ENCODE measurements around the gene MRPL48.

MRPL48 gene

DNA sequence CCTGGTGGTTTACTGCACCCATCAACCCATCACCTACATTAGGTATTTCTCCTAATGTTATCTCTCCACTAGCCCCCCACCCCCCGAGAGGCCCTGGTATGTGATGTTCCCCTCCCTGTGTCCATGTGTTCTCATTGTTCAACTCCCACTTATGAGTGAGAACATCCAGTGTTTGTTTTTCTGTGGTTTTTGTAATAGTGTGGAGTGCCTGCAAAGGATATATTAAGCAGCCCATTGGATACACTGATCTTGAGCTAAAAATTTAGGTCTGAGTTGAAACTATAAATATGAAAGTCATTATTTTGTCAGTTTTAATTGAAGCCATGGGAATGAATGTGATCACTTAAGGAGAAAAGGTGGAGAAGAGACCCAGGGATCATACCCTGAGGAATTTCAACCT, 23.0 kb downstream of the MRPL48 start:
- Histone ChIP-seq H2BK5ac (ENCODE audit: low read depth, low read length, poor library complexity) (no peak overlapping the region), H3K79me2 (ENCODE audit: control insufficient read depth, insufficient read depth, low read length, poor library complexity) (no peaks in the 10 kb centered on the region), H3K4me2 (ENCODE audit: low read length) (no peak overlapping the region), H3K4me1 (ENCODE audit: control insufficient read depth in 1 of 2, insufficient read depth in 2 of 2, low read length in 2 of 2) (no peaks in the 10 kb centered on the region), H2AK5ac (ENCODE audit: low read length) (no peak overlapping the region), H3K18ac (ENCODE audit: low read length) (no peak overlapping the region), H3K79me1 (ENCODE audit: low read length) (no peaks in the 10 kb centered on the region), H3K27me3 (ENCODE audit: insufficient read depth, low read length) (no peaks in the 10 kb centered on the region), H4K8ac (ENCODE audit: low read depth, low read length) (no peak overlapping the region), H3K9me3 (ENCODE audit: insufficient read depth, low read depth, low read length) (no peaks in the 10 kb centered on the region), H3K4ac (ENCODE audit: low read depth, low read length) (no peak overlapping the region), H2AFZ (ENCODE audit: insufficient read depth, low read length, poor library complexity) (no peak overlapping the region), H3K27ac (ENCODE audit: low read depth, low read length) (no peak overlapping the region), H3K23ac (ENCODE audit: low read length) (no peak overlapping the region), H3K9ac (ENCODE audit: low read length) (no peak overlapping the region), H4K12ac (ENCODE audit: low read depth, low read length) (no peak overlapping the region), H4K91ac (ENCODE audit: low read depth, low read length) (no peak overlapping the region), H2BK120ac (ENCODE audit: insufficient read depth, low read length, poor library complexity) (no peak overlapping the region), H3K36me3 (ENCODE audit: control insufficient read depth in 1 of 2, insufficient read depth in 2 of 2, low read length in 2 of 2) (peaks cover 2 to 4% of the 10 kb centered on the region in 2 experiments), H3K14ac (ENCODE audit: low read length) (no peak overlapping the region), H2BK12ac (ENCODE audit: low read length) (no peak overlapping the region), H3K4me3 (ENCODE audit: low read depth, low read length) (no peak overlapping the region)
- no peak for DNase-seq
- no CpG with 5 or more reads among the region's 1 CpG for WGBS (ENCODE audit: extremely low coverage, insufficient coverage, insufficient read length)

DNA sequence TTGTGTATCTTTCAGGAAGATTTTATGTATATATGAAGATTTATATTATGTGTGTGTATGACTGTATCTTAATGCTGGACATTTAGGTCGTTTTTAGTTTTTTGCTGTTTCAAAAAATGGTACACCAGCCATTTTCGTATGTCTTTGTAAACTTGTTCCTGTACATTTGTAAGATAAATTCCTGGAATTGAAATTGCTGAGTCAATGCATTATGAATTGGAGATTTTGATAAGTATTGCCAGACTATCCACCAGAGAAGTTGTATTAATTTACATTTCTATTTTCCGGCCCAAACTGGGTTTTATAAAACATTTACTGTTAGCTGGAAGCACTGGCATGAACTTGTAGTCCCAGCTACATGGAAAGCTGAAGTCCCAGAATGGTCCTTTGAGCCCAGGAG, 24.6 kb downstream of the MRPL48 start:
- no peaks in the 10 kb centered on the region for H3K79me1 ChIP-seq (ENCODE audit: low read length)
- H2BK12ac ChIP-seq (ENCODE audit: low read length): no peak overlapping the region
- peaks cover 2 to 4% of the 10 kb centered on the region in 2 experiments for H3K36me3 ChIP-seq (ENCODE audit: control insufficient read depth in 1 of 2, insufficient read depth in 2 of 2, low read length in 2 of 2)
- H4K12ac ChIP-seq (ENCODE audit: low read depth, low read length): no peak overlapping the region
- no peak overlapping the region for H2BK120ac ChIP-seq (ENCODE audit: insufficient read depth, low read length, poor library complexity)
- H2AK5ac ChIP-seq (ENCODE audit: low read length): no peak overlapping the region
- no peak overlapping the region for H3K9ac ChIP-seq (ENCODE audit: low read length)
- no peak overlapping the region for H3K23ac ChIP-seq (ENCODE audit: low read length)
- 100% methylated on average over 1 of the region's 3 CpGs for WGBS (ENCODE audit: extremely low coverage, insufficient coverage, insufficient read length)
- no peak overlapping the region for H3K4ac ChIP-seq (ENCODE audit: low read depth, low read length)
- H3K14ac ChIP-seq (ENCODE audit: low read length): no peak overlapping the region
- H3K18ac ChIP-seq (ENCODE audit: low read length): no peak overlapping the region
- H4K91ac ChIP-seq (ENCODE audit: low read depth, low read length): no peak overlapping the region
- no peak overlapping the region for H3K4me2 ChIP-seq (ENCODE audit: low read length)
- no peak overlapping the region for H2BK5ac ChIP-seq (ENCODE audit: low read depth, low read length, poor library complexity)
- H3K79me2 ChIP-seq (ENCODE audit: control insufficient read depth, insufficient read depth, low read length, poor library complexity): no peaks in the 10 kb centered on the region
- H3K27me3 ChIP-seq (ENCODE audit: insufficient read depth, low read length): no peaks in the 10 kb centered on the region
- no peaks in the 10 kb centered on the region for H3K4me1 ChIP-seq (ENCODE audit: control insufficient read depth in 1 of 2, insufficient read depth in 2 of 2, low read length in 2 of 2)
- no peak for DNase-seq
- no peak overlapping the region for H2AFZ ChIP-seq (ENCODE audit: insufficient read depth, low read length, poor library complexity)
- H3K9me3 ChIP-seq (ENCODE audit: insufficient read depth, low read depth, low read length): no peaks in the 10 kb centered on the region
- no peak overlapping the region for H3K27ac ChIP-seq (ENCODE audit: low read depth, low read length)
- no peak overlapping the region for H3K4me3 ChIP-seq (ENCODE audit: low read depth, low read length)
- no peak overlapping the region for H4K8ac ChIP-seq (ENCODE audit: low read depth, low read length)

DNA sequence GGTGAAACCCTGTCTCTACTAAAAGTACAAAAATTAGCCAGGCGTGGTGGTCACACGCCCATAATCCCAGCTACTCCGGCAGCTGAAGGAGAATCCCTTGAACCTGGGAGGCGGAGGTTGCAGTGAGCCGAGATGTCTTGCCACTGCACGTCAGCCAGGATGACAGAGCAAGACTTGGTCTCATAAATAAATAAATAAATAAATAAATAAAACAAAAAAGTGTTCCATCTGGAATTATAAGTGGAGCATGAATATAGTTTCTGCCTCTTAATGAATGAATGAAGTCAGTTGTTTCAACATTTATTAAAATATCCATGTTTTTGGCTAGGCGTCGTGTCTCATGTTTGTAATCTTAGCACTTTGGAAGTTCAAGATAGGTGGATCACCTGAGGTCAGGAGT, 27.1 kb downstream of the MRPL48 start:
- no peak overlapping the region for H3K9ac ChIP-seq (ENCODE audit: low read length)
- no peak overlapping the region for H3K14ac ChIP-seq (ENCODE audit: low read length)
- H2BK12ac ChIP-seq (ENCODE audit: low read length): no peak overlapping the region
- H3K4me2 ChIP-seq (ENCODE audit: low read length): no peak overlapping the region
- H3K27ac ChIP-seq (ENCODE audit: low read depth, low read length): no peak overlapping the region
- H3K27me3 ChIP-seq (ENCODE audit: insufficient read depth, low read length): no peaks in the 10 kb centered on the region
- no peak overlapping the region for H4K12ac ChIP-seq (ENCODE audit: low read depth, low read length)
- H3K4me1 ChIP-seq (ENCODE audit: control insufficient read depth in 1 of 2, insufficient read depth in 2 of 2, low read length in 2 of 2): no peaks in the 10 kb centered on the region
- H3K4me3 ChIP-seq (ENCODE audit: low read depth, low read length): no peak overlapping the region
- H3K36me3 ChIP-seq (ENCODE audit: control insufficient read depth in 1 of 2, insufficient read depth in 2 of 2, low read length in 2 of 2): peaks cover 0 to 2% of the 10 kb centered on the region in 2 experiments
- DNase-seq: no peak
- H2BK5ac ChIP-seq (ENCODE audit: low read depth, low read length, poor library complexity): no peak overlapping the region
- H3K79me1 ChIP-seq (ENCODE audit: low read length): no peaks in the 10 kb centered on the region
- no peak overlapping the region for H2AFZ ChIP-seq (ENCODE audit: insufficient read depth, low read length, poor library complexity)
- no peak overlapping the region for H4K91ac ChIP-seq (ENCODE audit: low read depth, low read length)
- WGBS (ENCODE audit: extremely low coverage, insufficient coverage, insufficient read length): no CpG with 5 or more reads among the region's 8 CpGs
- H3K18ac ChIP-seq (ENCODE audit: low read length): no peak overlapping the region
- no peak overlapping the region for H2AK5ac ChIP-seq (ENCODE audit: low read length)
- no peaks in the 10 kb centered on the region for H3K9me3 ChIP-seq (ENCODE audit: insufficient read depth, low read depth, low read length)
- no peaks in the 10 kb centered on the region for H3K79me2 ChIP-seq (ENCODE audit: control insufficient read depth, insufficient read depth, low read length, poor library complexity)
- H2BK120ac ChIP-seq (ENCODE audit: insufficient read depth, low read length, poor library complexity): no peak overlapping the region
- H4K8ac ChIP-seq (ENCODE audit: low read depth, low read length): no peak overlapping the region
- no peak overlapping the region for H3K23ac ChIP-seq (ENCODE audit: low read length)
- no peak overlapping the region for H3K4ac ChIP-seq (ENCODE audit: low read depth, low read length)

DNA sequence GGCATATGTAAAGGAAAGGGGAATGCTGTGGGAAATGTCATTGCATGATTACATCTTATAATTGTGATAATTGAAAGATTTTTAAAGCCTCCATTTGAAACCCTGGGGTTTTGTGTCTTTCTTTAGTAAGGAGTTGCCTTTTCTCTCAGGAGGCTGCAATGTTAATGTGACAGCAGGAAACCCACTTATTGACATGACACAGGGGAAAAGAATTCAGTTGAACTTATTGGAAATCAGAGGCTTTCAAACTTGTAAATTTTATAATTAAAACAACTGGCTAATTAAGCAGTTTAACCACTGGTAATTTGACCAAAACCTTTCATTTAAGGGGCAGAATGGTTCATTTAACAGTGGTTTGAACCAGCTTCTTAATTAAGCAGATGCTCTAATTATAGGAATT, 31.2 kb downstream of the MRPL48 start:
- Histone ChIP-seq H4K12ac (ENCODE audit: low read depth, low read length) (no peak overlapping the region), H2AFZ (ENCODE audit: insufficient read depth, low read length, poor library complexity) (no peak overlapping the region), H3K4me2 (ENCODE audit: low read length) (no peak overlapping the region), H3K36me3 (ENCODE audit: control insufficient read depth in 1 of 2, insufficient read depth in 2 of 2, low read length in 2 of 2) (no peaks in the 10 kb centered on the region), H3K4ac (ENCODE audit: low read depth, low read length) (no peak overlapping the region), H3K14ac (ENCODE audit: low read length) (no peak overlapping the region), H4K8ac (ENCODE audit: low read depth, low read length) (no peak overlapping the region), H3K9ac (ENCODE audit: low read length) (no peak overlapping the region), H3K9me3 (ENCODE audit: insufficient read depth, low read depth, low read length) (no peaks in the 10 kb centered on the region), H3K27me3 (ENCODE audit: insufficient read depth, low read length) (no peaks in the 10 kb centered on the region), H2BK5ac (ENCODE audit: low read depth, low read length, poor library complexity) (no peak overlapping the region), H3K4me3 (ENCODE audit: low read depth, low read length) (no peak overlapping the region), H4K91ac (ENCODE audit: low read depth, low read length) (no peak overlapping the region), H2BK12ac (ENCODE audit: low read length) (no peak overlapping the region), H3K18ac (ENCODE audit: low read length) (no peak overlapping the region), H3K27ac (ENCODE audit: low read depth, low read length) (peak overlapping the region; percentile 5), H2BK120ac (ENCODE audit: insufficient read depth, low read length, poor library complexity) (no peak overlapping the region), H3K79me1 (ENCODE audit: low read length) (no peaks in the 10 kb centered on the region), H3K79me2 (ENCODE audit: control insufficient read depth, insufficient read depth, low read length, poor library complexity) (no peaks in the 10 kb centered on the region), H3K4me1 (ENCODE audit: control insufficient read depth in 1 of 2, insufficient read depth in 2 of 2, low read length in 2 of 2) (no peaks in the 10 kb centered on the region), H3K23ac (ENCODE audit: low read length) (no peak overlapping the region), H2AK5ac (ENCODE audit: low read length) (no peak overlapping the region)
- DNase-seq: no peak

All from trophoblast cell (in vitro differentiated cells and primary cell).